22Rv1 (cell line): ENCODE results near the gene ZBTB34.
A peak's percentile ranks its signal among the peaks of the same experiment; 100 is the strongest.

Experiments used
- H3K27ac ChIP-seq: fragments of 450-650 bp; 2 replicates; pipeline ENCODE4 v1.5.1; 2017
- ZFX ChIP-seq: fragments of 450-650 bp; IDR thresholded peaks from 2 replicates; pipeline ENCODE4 v1.6.1; 2017; ENCODE audit warnings: antibody characterized with exemption, borderline replicate concordance
- TF ChIP-seq, protein P1 (sequence below): fragments of 450-650 bp; IDR thresholded peaks from 2 replicates; pipeline ENCODE4 v1.5.1; 2017; ENCODE audit warnings: mild to moderate bottlenecking

The ZBTB34 gene

DNA sequence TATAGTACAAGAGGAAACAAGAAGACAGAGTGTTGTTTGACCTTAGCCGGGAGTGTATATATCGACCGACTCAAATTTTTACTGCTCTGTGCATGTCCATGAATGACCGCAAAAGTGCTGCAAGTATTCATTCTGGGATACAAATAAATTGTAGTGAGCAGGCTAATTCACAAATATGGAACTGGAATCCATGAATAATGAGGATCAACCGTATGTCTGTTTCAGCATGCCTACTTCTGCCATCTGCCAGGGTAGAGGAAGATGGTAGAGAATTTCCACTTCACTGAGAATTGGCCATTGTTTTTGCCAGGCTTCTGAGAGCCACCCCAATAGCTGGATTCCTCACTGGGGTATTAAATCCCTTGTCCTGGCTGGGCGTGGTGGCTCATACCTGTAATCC lies 45.7 kb downstream of the ZBTB34 start:
- TF ChIP-seq, protein P1, sequence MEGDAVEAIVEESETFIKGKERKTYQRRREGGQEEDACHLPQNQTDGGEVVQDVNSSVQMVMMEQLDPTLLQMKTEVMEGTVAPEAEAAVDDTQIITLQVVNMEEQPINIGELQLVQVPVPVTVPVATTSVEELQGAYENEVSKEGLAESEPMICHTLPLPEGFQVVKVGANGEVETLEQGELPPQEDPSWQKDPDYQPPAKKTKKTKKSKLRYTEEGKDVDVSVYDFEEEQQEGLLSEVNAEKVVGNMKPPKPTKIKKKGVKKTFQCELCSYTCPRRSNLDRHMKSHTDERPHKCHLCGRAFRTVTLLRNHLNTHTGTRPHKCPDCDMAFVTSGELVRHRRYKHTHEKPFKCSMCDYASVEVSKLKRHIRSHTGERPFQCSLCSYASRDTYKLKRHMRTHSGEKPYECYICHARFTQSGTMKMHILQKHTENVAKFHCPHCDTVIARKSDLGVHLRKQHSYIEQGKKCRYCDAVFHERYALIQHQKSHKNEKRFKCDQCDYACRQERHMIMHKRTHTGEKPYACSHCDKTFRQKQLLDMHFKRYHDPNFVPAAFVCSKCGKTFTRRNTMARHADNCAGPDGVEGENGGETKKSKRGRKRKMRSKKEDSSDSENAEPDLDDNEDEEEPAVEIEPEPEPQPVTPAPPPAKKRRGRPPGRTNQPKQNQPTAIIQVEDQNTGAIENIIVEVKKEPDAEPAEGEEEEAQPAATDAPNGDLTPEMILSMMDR, result no peak
- TF ChIP-seq ZFX, result no peak
- no peak overlapping the region for H3K27ac ChIP-seq

DNA sequence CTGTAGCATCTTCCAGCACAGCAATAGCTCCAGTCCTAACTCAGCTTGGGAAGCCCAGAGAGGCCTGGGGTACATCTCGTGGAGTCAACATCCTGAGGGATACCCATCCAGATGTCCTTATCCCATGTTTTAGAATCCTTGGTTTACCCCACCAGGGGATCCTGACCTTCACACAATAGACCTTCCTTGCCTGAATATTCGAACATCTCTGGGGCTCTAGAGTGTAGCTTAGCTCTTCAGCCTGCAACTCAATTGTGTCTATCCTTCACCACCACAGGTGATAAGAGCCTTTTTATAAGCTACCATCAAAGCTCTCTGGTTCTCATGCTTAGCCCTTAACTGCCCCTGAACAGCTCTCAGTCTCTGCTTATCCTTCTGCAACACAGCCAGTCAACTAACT lies 46.6 kb downstream of the ZBTB34 start:
- no peak for TF ChIP-seq ZFX
- TF ChIP-seq, protein P1, result no peak
- H3K27ac ChIP-seq, result no peak overlapping the region

DNA sequence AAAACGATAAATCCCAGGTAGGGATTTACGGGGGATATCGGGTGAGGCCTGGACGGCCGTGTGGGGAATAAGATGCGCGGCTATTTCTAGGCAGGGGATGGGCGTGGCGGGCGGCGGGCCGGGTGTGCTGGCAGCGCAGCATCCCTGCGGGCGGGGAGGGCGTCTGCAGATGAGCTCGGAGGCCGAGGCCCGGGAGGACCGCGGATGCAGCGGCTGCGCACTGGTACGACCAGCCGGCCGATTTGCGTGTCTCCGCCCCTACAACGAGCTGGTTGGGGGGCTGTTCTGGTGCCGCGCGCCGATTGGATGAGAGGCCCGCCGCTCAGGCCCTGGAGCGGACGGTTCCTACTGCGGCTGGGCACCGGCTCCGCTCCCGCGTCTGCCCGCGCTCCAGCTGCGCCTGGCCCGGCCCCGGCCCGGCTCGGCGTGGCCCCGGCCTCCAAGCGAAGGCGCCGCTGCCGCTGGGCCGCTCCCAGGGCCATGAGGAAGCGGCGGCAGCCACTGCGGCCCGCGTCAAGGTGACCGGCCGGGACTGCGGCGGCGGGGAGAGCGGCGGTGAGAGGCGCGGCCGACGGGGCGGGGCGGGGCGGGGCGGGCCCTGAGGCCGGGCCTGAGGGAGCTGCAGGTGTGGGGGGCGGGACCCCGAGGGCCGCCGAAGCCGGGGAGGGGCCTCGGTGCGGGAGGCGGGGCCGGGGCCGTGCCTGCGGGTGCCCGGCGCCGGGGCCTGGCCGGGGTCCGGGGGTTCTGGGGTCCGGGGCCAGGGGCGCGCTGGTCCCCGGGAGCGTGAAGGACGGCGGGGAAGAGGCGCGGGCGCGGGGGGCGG lies 54.2 kb downstream of the ZBTB34 start, which contains the start of gene RALGPS1:
RALGPS1 (plus strand) TSS at position 325 of the 823 bp plus-strand sequence. CDS start 47,508 bp downstream, outside the sequence.
- TF ChIP-seq ZFX, result no peak
- TF ChIP-seq, protein P1, result no peak
- peak within 1 kb of the TSS; percentile 90 for H3K27ac ChIP-seq

DNA sequence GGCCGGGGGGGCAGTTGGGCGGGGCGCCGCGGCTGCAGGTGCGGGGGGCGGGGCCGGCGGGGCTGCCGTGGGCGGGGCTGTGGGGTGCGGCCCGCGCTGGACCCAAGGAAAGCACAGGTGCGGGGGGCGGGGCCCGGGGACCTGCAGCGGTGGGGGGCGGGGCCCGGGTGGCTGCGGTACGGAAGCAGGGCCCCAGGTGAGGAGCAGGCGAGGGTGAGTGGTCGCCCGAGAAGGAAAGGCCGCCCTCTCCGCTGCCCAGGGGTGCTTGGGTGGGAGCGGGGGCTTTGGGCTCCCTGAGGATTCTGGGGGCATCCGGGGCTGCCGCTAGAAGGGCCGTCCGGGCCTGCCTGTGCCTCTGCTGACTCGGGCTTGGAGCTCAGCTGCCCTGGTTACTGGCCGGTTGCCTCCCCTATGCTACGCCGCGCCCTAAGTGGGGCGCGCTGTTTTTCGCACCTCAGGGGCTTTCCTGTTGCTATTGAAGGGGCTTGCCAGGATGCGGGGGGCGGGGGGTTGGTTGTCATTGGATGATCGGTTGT lies 54.9 kb downstream of the ZBTB34 start:
- TF ChIP-seq, protein P1, result no peak
- TF ChIP-seq ZFX, result no peak
- peak overlapping the region; percentile 90 for H3K27ac ChIP-seq

DNA sequence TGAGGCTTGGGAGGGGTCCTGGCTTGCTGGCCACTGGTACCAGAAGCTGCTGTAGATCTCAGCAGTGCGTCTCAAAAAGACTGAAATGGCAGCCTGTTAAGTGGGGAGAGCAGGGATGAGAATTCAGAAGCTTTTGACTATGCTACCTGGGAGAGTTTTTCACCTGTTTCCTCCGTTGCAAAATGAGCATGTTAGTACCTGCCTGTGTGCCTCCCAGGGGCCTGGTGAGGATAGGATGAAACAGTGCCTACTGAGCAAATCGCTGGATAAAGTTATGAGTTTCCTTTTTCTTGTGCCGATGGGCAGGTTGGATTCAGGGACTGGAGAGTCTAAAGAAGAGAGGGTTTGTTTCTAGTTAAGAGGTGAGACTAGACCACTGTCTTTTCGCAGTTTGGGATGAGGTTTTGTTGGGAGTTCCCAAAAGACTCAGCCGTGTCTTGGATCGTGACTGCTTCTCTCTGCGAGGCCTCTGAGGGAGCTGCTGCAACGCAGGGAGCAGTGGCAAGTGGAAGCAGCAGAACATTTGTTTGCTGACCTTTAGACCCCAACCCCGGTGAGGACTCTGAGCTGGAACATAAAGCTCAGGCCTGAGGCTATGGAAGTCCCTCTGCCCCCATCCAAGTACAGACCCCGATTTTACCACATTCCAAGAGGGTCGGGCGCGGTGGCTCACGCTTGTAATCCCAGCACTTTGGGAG lies 55.6 kb downstream of the ZBTB34 start:
- TF ChIP-seq ZFX, result no peak
- TF ChIP-seq, protein P1, result no peak
- peak overlapping the region; percentile 90 for H3K27ac ChIP-seq

DNA sequence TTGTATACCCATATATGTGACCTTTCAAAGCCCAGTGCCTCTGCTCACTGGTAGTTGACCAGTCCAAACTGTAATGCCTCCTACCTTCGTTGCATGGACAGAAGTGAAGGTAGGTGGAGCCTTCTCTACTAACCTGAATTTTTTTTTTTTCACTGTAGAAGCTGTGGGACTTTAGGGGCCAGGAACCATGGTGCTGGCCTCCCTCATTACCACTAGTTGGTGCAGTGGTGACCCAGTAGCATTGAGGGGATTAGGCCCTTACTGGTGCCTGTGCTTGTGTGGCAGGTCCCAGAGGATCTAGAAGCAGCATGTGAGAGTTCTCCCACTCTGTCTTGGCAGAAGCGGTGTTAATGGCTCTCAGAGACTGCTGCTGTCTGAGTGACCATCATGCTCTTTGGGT lies 56.5 kb downstream of the ZBTB34 start:
- no peak for TF ChIP-seq ZFX
- TF ChIP-seq, protein P1, result peak; percentile 10; the same call in 1 of the 2 replicates
- H3K27ac ChIP-seq, result no peak overlapping the region
